NCI-H526 (cell line): ENCODE measurements around the gene MIOS.
"Not testable (repeated sequence)": the region's sequence is repeated elsewhere in the genome, so short reads cannot be mapped to it uniquely, and the experiment has no call there.

Source experiments
- DNase-seq, 2 experiments: peaks; one replicate each; lab custom pipeline; 2025; lab: John Stamatoyannopoulos, UW

The MIOS gene

GRCh38 chr7:7647495-7648036 lies 80.9 kb downstream of the MIOS start:
- DNase-seq, result no peak

GRCh38 chr7:7650682-7651206 lies 84.1 kb downstream of the MIOS start:
- DNase-seq, result no peak

GRCh38 chr7:7651479-7651878 lies 84.8 kb downstream of the MIOS start:
- no peak for DNase-seq

- DNase-seq, result no peak
These were observed 86.3 kb downstream of the MIOS start for GRCh38 chr7:7652798-7653540.

- DNase-seq, result peak in 1 of 2 experiments; percentile 31
These were observed 87.0 kb downstream of the MIOS start for GRCh38 chr7:7653593-7654187.

- peak in 1 of 2 experiments; percentile 29 for DNase-seq
These were observed 88.5 kb downstream of the MIOS start for GRCh38 chr7:7654964-7655715.

GRCh38 chr7:7656459-7656858 lies 89.8 kb downstream of the MIOS start:
- not testable (repeated sequence) for DNase-seq
